ENCODE data around the gene FBLN5.
"Not testable (repeated sequence)": the region's sequence is repeated elsewhere in the genome, so short reads cannot be mapped to it uniquely, and the experiment has no call there.

The FBLN5 gene

GRCh38 chr14:91858536-91859275 is 88.8 kb downstream of the FBLN5 start:
- TF ChIP-seq CTCF (IDR thresholded peaks at IDR 0.05; ENCODE audit: borderline replicate concordance, insufficient read depth, low read depth, low read length) = no peak
- no peak overlapping the region for H3K4me3 ChIP-seq (ENCODE audit: low read depth, low read length)

GRCh38 chr14:91857614-91858013 is 89.9 kb downstream of the FBLN5 start:
- H3K4me3 ChIP-seq (ENCODE audit: low read depth, low read length) = no peak overlapping the region
- no peak for TF ChIP-seq CTCF (IDR thresholded peaks at IDR 0.05; ENCODE audit: borderline replicate concordance, insufficient read depth, low read depth, low read length)

- no peak for TF ChIP-seq CTCF (IDR thresholded peaks at IDR 0.05; ENCODE audit: borderline replicate concordance, insufficient read depth, low read depth, low read length)
- no peak overlapping the region for H3K4me3 ChIP-seq (ENCODE audit: low read depth, low read length)
These were observed 93.1 kb downstream of the FBLN5 start for GRCh38 chr14:91854327-91854934.

GRCh38 chr14:91851563-91851962 is 95.9 kb downstream of the FBLN5 start:
- no peak overlapping the region for H3K4me3 ChIP-seq (ENCODE audit: low read depth, low read length)
- TF ChIP-seq CTCF (IDR thresholded peaks at IDR 0.05; ENCODE audit: borderline replicate concordance, insufficient read depth, low read depth, low read length) = no peak

GRCh38 chr14:91848504-91849001 is 98.9 kb downstream of the FBLN5 start:
- no peak for TF ChIP-seq CTCF (IDR thresholded peaks at IDR 0.05; ENCODE audit: borderline replicate concordance, insufficient read depth, low read depth, low read length)
- no peak overlapping the region for H3K4me3 ChIP-seq (ENCODE audit: low read depth, low read length)

GRCh38 chr14:91847693-91848092 is 99.8 kb downstream of the FBLN5 start:
- no peak for TF ChIP-seq CTCF (IDR thresholded peaks at IDR 0.05; ENCODE audit: borderline replicate concordance, insufficient read depth, low read depth, low read length)
- no peak overlapping the region for H3K4me3 ChIP-seq (ENCODE audit: low read depth, low read length)

GRCh38 chr14:91845652-91846051 is 101.8 kb downstream of the FBLN5 start:
- H3K4me3 ChIP-seq (ENCODE audit: low read depth, low read length) = no peak overlapping the region
- TF ChIP-seq CTCF (IDR thresholded peaks at IDR 0.05; ENCODE audit: borderline replicate concordance, insufficient read depth, low read depth, low read length) = no peak

- H3K4me3 ChIP-seq (ENCODE audit: low read depth, low read length) = not testable (repeated sequence)
These were observed 102.4 kb downstream of the FBLN5 start for GRCh38 chr14:91845056-91845455.
